Ammon's horn (tissue), 1 donor: ENCODE measurements around the gene SRCIN1.

Source experiments
- DNase-seq: peaks from one replicate; pipeline ENCODE4 v3.0.0-alpha.2; 2016; ENCODE audit warnings: low spot score

The SRCIN1 gene

GRCh38 chr17:38617967-38618760 is 12.4 kb upstream of the SRCIN1 start:
- no peak for DNase-seq

GRCh38 chr17:38617074-38617860 is 11.5 kb upstream of the SRCIN1 start:
- DNase-seq = no peak

GRCh38 chr17:38616361-38616760 is 10.6 kb upstream of the SRCIN1 start:
- no peak for DNase-seq

GRCh38 chr17:38613981-38614779 is 8.4 kb upstream of the SRCIN1 start:
- DNase-seq = no peak

- DNase-seq = no peak
These were observed 7.8 kb upstream of the SRCIN1 start for GRCh38 chr17:38613525-38613980.

DNA sequence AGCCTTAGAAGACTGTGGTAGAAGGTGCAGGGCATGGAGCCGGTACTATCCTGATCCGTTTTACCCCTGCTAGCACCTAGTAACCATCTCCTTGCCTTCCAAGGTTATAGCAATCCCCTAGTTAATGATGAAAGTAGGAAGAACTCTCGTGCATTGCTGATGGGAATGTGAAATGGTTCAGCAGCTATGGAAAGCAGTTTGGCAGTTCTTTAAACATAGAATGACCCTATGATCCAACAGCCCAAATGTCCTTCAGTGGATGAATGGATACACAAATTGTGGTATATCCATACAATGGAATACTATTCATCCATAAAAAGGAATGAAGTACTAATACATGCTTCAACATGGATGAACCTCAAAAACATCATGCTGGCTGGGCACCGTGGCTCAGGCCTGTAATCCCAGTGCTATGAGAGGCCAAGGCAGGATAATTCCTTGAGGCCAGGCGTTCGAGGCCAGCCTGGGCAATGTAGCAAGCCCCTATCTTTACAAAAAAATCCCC is 6.2 kb upstream of the SRCIN1 start:
- DNase-seq = no peak

- DNase-seq = no peak
These were observed 5.5 kb upstream of the SRCIN1 start for GRCh38 chr17:38611070-38611786.

DNA sequence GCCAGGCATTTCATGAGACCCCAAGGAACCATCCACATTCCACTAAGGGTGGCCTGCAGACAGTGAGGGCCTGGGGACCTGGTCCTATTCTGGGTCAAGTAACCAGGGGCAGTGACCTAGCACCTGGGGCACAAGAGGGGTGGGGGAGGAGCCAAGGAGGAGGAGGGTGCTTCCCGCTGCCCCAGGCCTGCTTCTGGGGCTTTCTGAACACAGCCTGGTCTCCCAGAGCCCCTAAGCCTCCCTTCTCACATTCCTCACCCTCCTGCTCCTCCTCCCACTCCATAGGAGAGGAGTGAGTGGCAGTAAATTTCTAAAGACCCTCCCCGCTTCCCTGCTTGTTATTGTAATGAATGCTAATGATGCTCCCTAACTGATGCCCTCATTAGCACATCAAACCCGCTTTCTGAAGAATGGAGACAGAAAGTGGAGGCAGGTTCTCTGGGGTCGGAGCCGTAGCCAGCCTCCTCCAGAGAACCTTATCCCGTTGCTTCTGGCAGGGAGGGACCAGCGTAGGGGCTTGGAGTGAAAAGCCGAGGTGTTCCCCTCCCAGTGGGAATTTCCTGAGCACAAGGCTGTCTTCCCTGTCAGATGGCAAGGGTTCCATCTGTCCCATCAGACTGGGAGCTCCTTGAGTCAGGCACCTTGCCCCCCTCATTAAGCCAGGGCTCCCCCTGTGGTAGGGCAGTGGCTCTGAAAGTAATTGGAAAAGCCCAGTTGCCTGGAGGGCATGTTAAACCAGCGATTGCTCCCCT is 3.7 kb upstream of the SRCIN1 start:
- DNase-seq = no peak

- no peak for DNase-seq
These were observed 2.9 kb upstream of the SRCIN1 start for GRCh38 chr17:38608648-38609047.

GRCh38 chr17:38606646-38607611 is 1.2 kb upstream of the SRCIN1 start:
- DNase-seq = peak; percentile 90

DNA sequence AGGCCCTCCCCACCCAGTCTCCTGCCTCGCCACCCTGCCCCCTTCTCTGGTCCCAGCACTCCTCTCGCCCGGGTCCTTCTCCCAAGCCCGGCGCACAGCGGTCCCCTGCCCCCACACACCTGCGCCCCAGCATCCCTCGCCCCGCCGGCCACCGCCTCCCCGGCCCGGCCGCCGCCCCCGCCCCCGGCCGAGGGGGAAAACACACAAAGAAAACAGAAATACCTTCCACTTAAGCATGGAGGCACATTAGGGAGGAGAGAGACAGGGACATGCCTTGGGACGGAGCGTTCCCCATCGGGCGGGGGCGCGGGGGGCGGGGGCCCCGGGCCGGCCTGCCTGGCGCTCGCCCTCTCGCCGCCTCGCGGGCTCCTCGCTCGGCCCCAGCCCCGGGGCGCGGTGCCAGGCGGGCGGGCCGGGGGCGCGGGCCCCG is 326 bp downstream of the SRCIN1 start:
- no peak for DNase-seq

- DNase-seq = peak; percentile 78
These were observed 1.0 kb downstream of the SRCIN1 start for GRCh38 chr17:38604479-38605403.

DNA sequence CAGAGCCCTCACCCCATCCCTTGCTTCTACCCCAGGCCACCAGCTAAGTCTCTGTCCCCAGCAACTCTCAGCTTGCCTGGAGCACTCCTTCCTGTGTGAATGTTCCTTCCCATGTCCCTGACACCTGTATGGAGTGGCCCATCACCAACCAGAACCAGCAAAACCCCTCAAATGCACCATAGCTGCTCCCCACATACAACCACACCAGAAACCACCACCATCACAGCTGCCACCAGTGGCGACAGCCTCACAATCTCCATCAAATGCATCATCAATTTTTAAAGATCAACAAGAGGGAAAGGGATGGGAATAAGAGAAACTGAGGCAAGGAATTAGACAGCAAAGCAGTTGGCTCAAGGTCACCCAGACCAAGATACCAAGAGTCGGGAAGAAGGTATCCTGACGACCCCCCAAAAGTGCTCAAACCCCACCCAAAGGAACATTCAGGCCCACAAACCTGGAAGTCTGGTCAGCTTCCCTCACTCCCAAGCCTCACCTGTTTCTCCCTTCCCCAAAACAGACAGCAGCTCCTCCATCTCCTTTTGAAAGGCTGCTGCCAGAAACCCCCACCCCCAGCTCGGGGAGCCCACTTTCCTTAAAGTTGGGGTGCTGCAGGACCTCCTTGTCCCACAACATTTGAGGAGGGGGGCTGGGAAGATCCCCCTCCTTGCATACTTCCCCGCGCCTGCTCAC is 1.8 kb downstream of the SRCIN1 start:
- no peak for DNase-seq

DNA sequence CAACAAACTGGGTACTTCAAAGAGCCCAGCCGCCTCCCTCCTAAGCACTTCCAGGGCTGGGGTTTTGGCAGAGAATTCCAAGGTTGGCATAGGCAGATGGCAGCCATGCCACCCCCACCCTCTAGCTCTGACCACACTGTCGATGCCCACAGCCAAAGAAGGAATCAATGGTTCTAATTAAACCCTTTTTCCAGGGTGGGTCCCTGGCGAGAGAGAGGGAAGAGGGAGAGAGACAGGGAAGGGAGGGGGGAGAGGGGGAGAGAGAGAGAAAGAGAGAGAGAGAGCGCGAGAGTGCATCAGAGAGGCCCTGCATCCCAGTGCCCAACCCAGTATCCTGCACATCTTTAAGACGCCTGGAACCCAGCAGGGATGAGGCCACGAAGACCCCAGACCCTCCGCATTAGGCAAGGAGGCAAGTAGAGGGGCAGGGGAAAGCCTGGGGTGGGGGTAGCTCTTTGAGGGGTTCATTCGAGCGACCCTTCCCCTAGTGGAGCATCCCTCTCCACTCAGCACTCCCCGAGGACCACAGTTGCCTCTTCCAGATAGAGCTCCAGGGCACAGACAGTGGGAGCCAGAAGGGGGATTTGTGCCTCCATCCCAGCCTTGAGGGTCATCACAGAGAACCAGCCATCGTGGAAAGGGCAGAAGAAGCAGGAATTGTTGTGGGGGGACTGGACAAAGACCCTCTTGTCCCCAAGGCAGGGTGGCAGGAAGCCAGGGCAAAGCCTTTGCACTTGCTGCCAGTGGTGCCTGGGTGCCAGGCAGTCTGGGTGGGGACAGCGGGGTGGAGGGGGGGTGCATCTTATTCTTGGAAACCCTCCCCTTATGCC is 2.6 kb downstream of the SRCIN1 start:
- peak; percentile 73 for DNase-seq

GRCh38 chr17:38602453-38602852 is 3.3 kb downstream of the SRCIN1 start:
- no peak for DNase-seq

DNA sequence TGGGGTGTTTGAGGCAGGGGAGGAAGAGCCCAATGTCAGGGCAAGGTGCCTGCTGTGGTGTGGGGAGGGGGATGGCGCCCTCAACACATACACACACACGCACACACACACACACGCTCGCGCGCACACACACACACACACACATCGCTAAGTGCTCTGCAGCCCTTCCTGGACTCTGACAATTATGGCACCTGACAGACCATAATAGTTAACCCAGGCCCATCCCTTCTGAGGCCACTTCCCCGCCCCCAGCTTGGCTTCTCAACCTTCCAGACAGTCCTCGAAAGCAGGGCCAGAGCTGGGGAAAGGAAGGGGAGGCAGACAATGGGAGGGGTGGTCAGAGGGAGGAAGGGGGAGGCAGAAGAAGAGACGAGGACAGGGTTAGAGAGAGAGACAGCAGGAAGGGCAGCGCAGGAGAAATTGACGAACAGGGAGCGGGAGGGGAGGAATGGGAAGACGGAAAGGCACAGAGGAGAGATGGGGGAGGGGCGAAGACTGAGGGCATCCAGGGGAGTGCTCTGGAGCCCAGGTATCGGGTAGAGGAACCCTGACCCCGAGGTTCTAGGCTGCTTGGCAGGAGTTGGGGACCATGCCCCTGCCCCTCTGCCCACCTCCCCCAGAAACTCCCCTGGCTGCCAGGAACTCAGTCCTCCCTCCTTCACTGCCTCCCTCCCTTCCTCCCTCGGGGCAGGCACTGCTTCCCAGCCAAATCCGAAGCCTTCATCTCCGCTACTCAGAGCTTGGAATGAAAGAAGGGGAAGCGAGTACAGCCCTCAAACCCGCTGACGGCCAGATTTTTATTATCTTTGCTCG is 4.0 kb downstream of the SRCIN1 start:
- DNase-seq = no peak
